ENCODE data around the gene PRKACB.

- TF ChIP-seq CTCF (IDR thresholded peaks at IDR 0.05) (no peak), POLR2A (IDR thresholded peaks at IDR 0.05) (no peak)
Measured at GRCh38 chr1:84266748-84267147, 122.7 kb downstream of the PRKACB start.

Measured in uterus (tissue), 2 donors.